T-helper 17 cell (primary cell): ENCODE data around the gene FNIP1. TPM values are rescaled to one million over a fixed set of nuclear protein-coding genes. Genes with fewer than 3 reads are reported as not detected.
A peak's percentile ranks its signal among the peaks of the same experiment; 100 is the strongest.
"Not testable (repeated sequence)": the region's sequence is repeated elsewhere in the genome, so short reads cannot be mapped to it uniquely, and the experiment has no call there.

Experiments
- ATAC-seq: fragments of 150-1000 bp; cut with Tn5 transposase; 2 replicates; pipeline ENCODE4 v1.10.0; 2021; ENCODE audit warnings: mild to moderate bottlenecking, moderate library complexity
- DNase-seq, 3 donors: peaks; one replicate each; pipeline versions ENCODE4 v3.0.0 to v3.0.0-alpha.2; 2020 to 2021
- H3K9me3 ChIP-seq: one replicate; pipeline ENCODE4 v1.7.0; 2013; ENCODE audit warnings: low read length, mild to moderate bottlenecking; ENCODE audit not compliant: control insufficient read depth, poor library complexity, severe bottlenecking
- H3K27ac Mint-ChIP-seq: one replicate; pipeline ENCODE4 v1.8.0; 2022; ENCODE audit warnings: mild to moderate bottlenecking, moderate library complexity, mixed read lengths
- H3K27me3 Mint-ChIP-seq: one replicate; pipeline ENCODE4 v1.8.0; 2022; ENCODE audit warnings: mixed read lengths
- H3K36me3 Mint-ChIP-seq: one replicate; pipeline ENCODE4 v1.8.0; 2022; ENCODE audit warnings: low read depth, mixed read lengths
- H3K4me1 Mint-ChIP-seq: one replicate; pipeline ENCODE4 v1.8.0; 2022; ENCODE audit warnings: mild to moderate bottlenecking, mixed read lengths
- H3K4me3 Mint-ChIP-seq: one replicate; pipeline ENCODE4 v1.8.0; 2022; ENCODE audit warnings: mild to moderate bottlenecking, moderate library complexity, mixed read lengths
- total RNA-seq, 4 donors: library from RNA in 2 of 4; stranded (reverse) in 2 of 4; gene quantifications; one replicate each; pipeline ENCODE4 v1.2.3 and lab custom pipeline; 2022 to 2026

FNIP1 gene
- total RNA-seq, 2 donors from 2014 or later = 27.5 to 28.8 TPM

- H3K27me3 Mint-ChIP-seq = no peaks in the 10 kb centered on the region
- ATAC-seq (no peak), DNase-seq (no peak)
- peak overlapping the region; percentile 98 for H3K27ac Mint-ChIP-seq
- peak overlapping the region; percentile 96 for H3K4me3 Mint-ChIP-seq
- peaks cover under 1% of the 10 kb centered on the region for H3K36me3 Mint-ChIP-seq
- H3K4me1 Mint-ChIP-seq = peaks cover 25% of the 10 kb centered on the region
- H3K9me3 ChIP-seq = no peaks in the 10 kb centered on the region
These were observed 162.6 kb downstream of the FNIP1 start for GRCh38 chr5:131634238-131634637.

GRCh38 chr5:131633830-131634229 lies 163.0 kb downstream of the FNIP1 start:
- ATAC-seq (no peak), DNase-seq (no peak)
- Mint-ChIP-seq H3K27me3 (no peaks in the 10 kb centered on the region), H3K4me1 (peaks cover 29% of the 10 kb centered on the region), H3K36me3 (peaks cover 3% of the 10 kb centered on the region), H3K4me3 (peak overlapping the region; percentile 96), H3K27ac (peak overlapping the region; percentile 98)
- H3K9me3 ChIP-seq = no peaks in the 10 kb centered on the region

- DNase-seq = no peak
- no peak for ATAC-seq
- Mint-ChIP-seq H3K36me3 (peaks cover 3% of the 10 kb centered on the region), H3K27ac (no peak overlapping the region), H3K4me3 (no peak overlapping the region), H3K27me3 (no peaks in the 10 kb centered on the region), H3K4me1 (peaks cover 33% of the 10 kb centered on the region)
- H3K9me3 ChIP-seq = no peaks in the 10 kb centered on the region
These were observed 165.9 kb downstream of the FNIP1 start for GRCh38 chr5:131630963-131631350.

GRCh38 chr5:131630208-131630962 lies 166.4 kb downstream of the FNIP1 start:
- peaks cover 3% of the 10 kb centered on the region for H3K36me3 Mint-ChIP-seq
- H3K4me1 Mint-ChIP-seq = peaks cover 34% of the 10 kb centered on the region
- H3K9me3 ChIP-seq = no peaks in the 10 kb centered on the region
- ATAC-seq (no peak), DNase-seq (no peak)
- no peak overlapping the region for H3K4me3 Mint-ChIP-seq
- H3K27ac Mint-ChIP-seq = no peak overlapping the region
- H3K27me3 Mint-ChIP-seq = no peaks in the 10 kb centered on the region

GRCh38 chr5:131628990-131629389 lies 167.8 kb downstream of the FNIP1 start:
- Mint-ChIP-seq H3K4me1 (peaks cover 30% of the 10 kb centered on the region), H3K4me3 (no peak overlapping the region), H3K36me3 (peaks cover 3% of the 10 kb centered on the region), H3K27ac (peak overlapping the region; percentile 74), H3K27me3 (no peaks in the 10 kb centered on the region)
- ATAC-seq (no peak), DNase-seq (no peak)
- no peaks in the 10 kb centered on the region for H3K9me3 ChIP-seq

- Mint-ChIP-seq H3K27me3 (no peaks in the 10 kb centered on the region), H3K36me3 (peaks cover 5% of the 10 kb centered on the region), H3K4me3 (no peak overlapping the region), H3K27ac (peak overlapping the region; percentile 27), H3K4me1 (peaks cover 29% of the 10 kb centered on the region)
- no peaks in the 10 kb centered on the region for H3K9me3 ChIP-seq
- no peak for ATAC-seq
- DNase-seq = no peak
These were observed 169.5 kb downstream of the FNIP1 start for GRCh38 chr5:131627207-131627865.

- DNase-seq (no peak), ATAC-seq (no peak)
- Mint-ChIP-seq H3K4me3 (no peak overlapping the region), H3K27me3 (no peaks in the 10 kb centered on the region), H3K4me1 (peaks cover 46% of the 10 kb centered on the region), H3K27ac (no peak overlapping the region), H3K36me3 (peaks cover 2% of the 10 kb centered on the region)
- H3K9me3 ChIP-seq = no peaks in the 10 kb centered on the region
These were observed 174.2 kb downstream of the FNIP1 start for GRCh38 chr5:131622633-131623032.

GRCh38 chr5:131621164-131621563 lies 175.7 kb downstream of the FNIP1 start:
- H3K36me3 Mint-ChIP-seq, H3K27me3 Mint-ChIP-seq, DNase-seq, H3K27ac Mint-ChIP-seq, H3K9me3 ChIP-seq, H3K4me3 Mint-ChIP-seq, ATAC-seq: not testable (repeated sequence)
- peaks cover 45% of the 10 kb centered on the region for H3K4me1 Mint-ChIP-seq

- H3K9me3 ChIP-seq = no peaks in the 10 kb centered on the region
- ATAC-seq (no peak), DNase-seq (no peak)
- H3K36me3 Mint-ChIP-seq = peaks cover 2% of the 10 kb centered on the region
- H3K4me3 Mint-ChIP-seq = no peak overlapping the region
- no peaks in the 10 kb centered on the region for H3K27me3 Mint-ChIP-seq
- H3K4me1 Mint-ChIP-seq = peaks cover 45% of the 10 kb centered on the region
- H3K27ac Mint-ChIP-seq = peak overlapping the region; percentile 47
These were observed 177.7 kb downstream of the FNIP1 start for GRCh38 chr5:131619102-131619501.

- Mint-ChIP-seq H3K4me3 (no peak overlapping the region), H3K27ac (peak overlapping the region; percentile 51), H3K27me3 (no peaks in the 10 kb centered on the region), H3K4me1 (peaks cover 47% of the 10 kb centered on the region), H3K36me3 (no peaks in the 10 kb centered on the region)
- ATAC-seq = no peak
- DNase-seq = no peak
- no peaks in the 10 kb centered on the region for H3K9me3 ChIP-seq
These were observed 179.5 kb downstream of the FNIP1 start for GRCh38 chr5:131617140-131617822.

GRCh38 chr5:131615957-131616356 lies 180.9 kb downstream of the FNIP1 start:
- DNase-seq (no peak), ATAC-seq (no peak)
- Mint-ChIP-seq H3K27me3 (no peaks in the 10 kb centered on the region), H3K4me1 (peaks cover 40% of the 10 kb centered on the region), H3K27ac (no peak overlapping the region), H3K36me3 (no peaks in the 10 kb centered on the region), H3K4me3 (no peak overlapping the region)
- H3K9me3 ChIP-seq = no peaks in the 10 kb centered on the region

- no peak overlapping the region for H3K27ac Mint-ChIP-seq
- no peak for DNase-seq
- H3K4me3 Mint-ChIP-seq = no peak overlapping the region
- H3K27me3 Mint-ChIP-seq = no peaks in the 10 kb centered on the region
- peaks cover 46% of the 10 kb centered on the region for H3K4me1 Mint-ChIP-seq
- H3K9me3 ChIP-seq = no peaks in the 10 kb centered on the region
- ATAC-seq = no peak
- H3K36me3 Mint-ChIP-seq = no peaks in the 10 kb centered on the region
These were observed 183.4 kb downstream of the FNIP1 start for GRCh38 chr5:131613423-131613822.

- DNase-seq (no peak), ATAC-seq (no peak)
- Mint-ChIP-seq H3K4me3 (no peak overlapping the region), H3K36me3 (no peaks in the 10 kb centered on the region), H3K4me1 (peaks cover 50% of the 10 kb centered on the region), H3K27ac (no peak overlapping the region), H3K27me3 (no peaks in the 10 kb centered on the region)
- no peaks in the 10 kb centered on the region for H3K9me3 ChIP-seq
These were observed 185.8 kb downstream of the FNIP1 start for GRCh38 chr5:131611064-131611381.
